Esophagus squamous epithelium (tissue), 5 donors: ENCODE data around the gene CRTC3. TPM values are rescaled to one million over a fixed set of nuclear protein-coding genes. Genes with fewer than 3 reads are reported as not detected.

Experiments
- DNase-seq: peaks from one replicate; lab custom pipeline; 2025; lab: John Stamatoyannopoulos, UW
- H3K27ac ChIP-seq, 4 donors: fragments of 200-600 bp; sonication (generic); one replicate each; pipeline ENCODE4 v1.5.1; 2016 to 2019; ENCODE audit warnings: mild to moderate bottlenecking in 1 of 4
- H3K27me3 ChIP-seq, 4 donors: fragments of 200-600 bp; sonication (generic); 1 replicate in 3 of 4; 2 replicates in 1 of 4; pipeline versions ENCODE4 v1.5.1 to v1.6.0; 2017 to 2021; ENCODE audit warnings: antibody characterized with exemption in 1 of 4
- H3K36me3 ChIP-seq, 3 donors: fragments of 200-600 bp; sonication (generic); one replicate each; pipeline ENCODE4 v1.5.1; 2016 to 2019
- H3K4me1 ChIP-seq, 3 donors: fragments of 200-600 bp; sonication (generic); one replicate each; pipeline ENCODE4 v1.5.1; 2017 to 2019
- H3K4me3 ChIP-seq, 4 donors: fragments of 200-600 bp; sonication (generic); 1 replicate in 3 of 4; 2 replicates in 1 of 4; pipeline ENCODE4 v1.5.1; 2016 to 2019; ENCODE audit warnings: mild to moderate bottlenecking in 2 of 4, moderate library complexity in 1 of 4
- H3K9me3 ChIP-seq, 3 donors: fragments of 200-600 bp; sonication (generic); one replicate each; pipeline ENCODE4 v1.5.1; 2016 to 2019
- POLR2A ChIP-seq, 4 donors: fragments of 450-650 bp; IDR thresholded peaks; one replicate each; pipeline ENCODE4 v1.6.1; 2017; ENCODE audit warnings: antibody characterized with exemption in 4 of 4, mild to moderate bottlenecking in 4 of 4, moderate library complexity in 3 of 4
- WGBS, 2 donors: methylation state at CpG; one replicate each; pipeline ENCODE4 v1.1.5; 2018; 5-methylcytosine and 5-hydroxymethylcytosine counted together
- intact Hi-C: fragments of 100-400 bp; cut with DNase I; formaldehyde crosslinking; loops from one replicate; pipeline ENCODE4 v1.15.0; 2022
- total RNA-seq, 4 donors: library from RNA; depleted of rRNA; stranded (reverse); fragments of >200 nt; gene quantifications; one replicate each; pipeline ENCODE4 v1.1.0, GENCODE V29; 2016
- TF ChIP-seq, protein P1 (sequence below), 6 experiments: fragments of 450-650 bp in 4 of 6; fragments of 200-600 bp in 2 of 6; sonication (generic) in 2 of 6; IDR thresholded peaks; one replicate each; pipeline ENCODE4 v1.5.1; 2016 to 2019; ENCODE audit warnings: antibody characterized with exemption in 6 of 6, mild to moderate bottlenecking in 4 of 6, moderate library complexity in 4 of 6
- donor health status: DM: yes; HTN: yes; CAD: no.

Gene CRTC3
- total RNA-seq, 4 donors from 2014 or later = 10.0 to 33.0 (median 13.3) TPM

GRCh38 chr15:90530250-90531051, 728 bp downstream of the CRTC3 start:
- no peak for DNase-seq
- TF ChIP-seq, protein P1, sequence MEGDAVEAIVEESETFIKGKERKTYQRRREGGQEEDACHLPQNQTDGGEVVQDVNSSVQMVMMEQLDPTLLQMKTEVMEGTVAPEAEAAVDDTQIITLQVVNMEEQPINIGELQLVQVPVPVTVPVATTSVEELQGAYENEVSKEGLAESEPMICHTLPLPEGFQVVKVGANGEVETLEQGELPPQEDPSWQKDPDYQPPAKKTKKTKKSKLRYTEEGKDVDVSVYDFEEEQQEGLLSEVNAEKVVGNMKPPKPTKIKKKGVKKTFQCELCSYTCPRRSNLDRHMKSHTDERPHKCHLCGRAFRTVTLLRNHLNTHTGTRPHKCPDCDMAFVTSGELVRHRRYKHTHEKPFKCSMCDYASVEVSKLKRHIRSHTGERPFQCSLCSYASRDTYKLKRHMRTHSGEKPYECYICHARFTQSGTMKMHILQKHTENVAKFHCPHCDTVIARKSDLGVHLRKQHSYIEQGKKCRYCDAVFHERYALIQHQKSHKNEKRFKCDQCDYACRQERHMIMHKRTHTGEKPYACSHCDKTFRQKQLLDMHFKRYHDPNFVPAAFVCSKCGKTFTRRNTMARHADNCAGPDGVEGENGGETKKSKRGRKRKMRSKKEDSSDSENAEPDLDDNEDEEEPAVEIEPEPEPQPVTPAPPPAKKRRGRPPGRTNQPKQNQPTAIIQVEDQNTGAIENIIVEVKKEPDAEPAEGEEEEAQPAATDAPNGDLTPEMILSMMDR (IDR thresholded peaks at IDR 0.05) = no peak
- no peak for TF ChIP-seq POLR2A (IDR thresholded peaks at IDR 0.05)
- intact Hi-C loops = no loop called here
- peak overlapping the region; percentile 58 to 97 (median 77) for H3K4me3 ChIP-seq
- H3K27ac ChIP-seq = peak overlapping the region; percentile 92 to 99 (median 96)
- no peaks in the 10 kb centered on the region for H3K27me3 ChIP-seq
- H3K4me1 ChIP-seq = peaks cover 20 to 54% (median 20%) of the 10 kb centered on the region in 3 donors
- no peaks in the 10 kb centered on the region for H3K9me3 ChIP-seq
- 0 to 1% methylated on average over 8 to 42 of the region's 76 CpGs for WGBS, 2 donors
- no peaks in the 10 kb centered on the region for H3K36me3 ChIP-seq

DNA sequence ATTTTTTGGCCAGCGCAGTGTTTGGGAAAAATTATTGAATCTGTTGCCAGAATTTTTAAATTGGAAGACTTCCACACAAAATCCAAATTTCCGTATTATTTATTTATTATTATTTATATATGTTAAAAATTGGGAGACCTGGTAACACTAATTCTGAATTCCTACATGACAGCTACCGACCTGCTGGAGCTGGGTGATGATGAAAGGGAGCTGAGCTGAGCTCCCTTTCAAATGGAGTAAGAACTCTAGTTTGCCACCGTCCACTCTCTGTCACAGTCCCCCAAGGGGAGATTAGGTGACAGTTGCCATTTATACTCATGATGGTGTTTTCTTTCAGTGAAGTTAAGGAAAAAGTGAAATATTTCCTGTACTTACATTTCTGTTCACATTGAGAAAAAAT, 1.4 kb downstream of the CRTC3 start:
- Histone ChIP-seq H3K4me1 (peaks cover 20 to 61% (median 22%) of the 10 kb centered on the region in 3 donors), H3K9me3 (no peaks in the 10 kb centered on the region), H3K27ac (peak overlapping the region in 3 of 4 donors; percentile 92 to 99 (median 96)), H3K36me3 (no peaks in the 10 kb centered on the region), H3K4me3 (peak overlapping the region; percentile 58 to 97 (median 77)), H3K27me3 (no peaks in the 10 kb centered on the region)
- TF ChIP-seq, protein P1 (IDR thresholded peaks at IDR 0.05) = no peak
- no peak for TF ChIP-seq POLR2A (IDR thresholded peaks at IDR 0.05)
- intact Hi-C loops = no loop called here
- 28 to 32% methylated on average over 4 of the region's 4 CpGs for WGBS, 2 donors
- no peak for DNase-seq

DNA sequence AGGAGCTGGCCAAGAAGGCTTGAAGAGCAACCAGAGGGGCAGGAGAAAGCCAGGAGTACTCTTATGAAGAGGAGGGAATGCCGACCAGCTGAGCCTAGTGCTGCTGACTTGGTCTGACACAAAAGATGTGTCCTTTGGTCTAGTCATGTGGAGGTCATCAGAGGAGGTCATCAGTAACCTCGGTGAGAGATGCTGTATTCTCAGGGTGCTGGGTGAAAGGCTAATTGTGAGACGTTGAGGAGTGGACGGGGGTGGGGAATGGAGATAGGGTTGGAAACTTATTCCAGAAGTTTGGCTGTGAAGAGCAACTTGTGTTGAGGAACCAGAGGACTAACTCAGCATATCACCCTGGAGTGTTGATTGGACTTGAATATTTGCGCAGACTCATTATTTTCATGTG, 5.5 kb downstream of the CRTC3 start:
- no peak for TF ChIP-seq POLR2A (IDR thresholded peaks at IDR 0.05)
- TF ChIP-seq, protein P1 (IDR thresholded peaks at IDR 0.05) = no peak
- intact Hi-C loops = no loop called here
- Histone ChIP-seq H3K4me3 (no peak overlapping the region), H3K4me1 (peaks cover 19 to 69% (median 20%) of the 10 kb centered on the region in 3 donors), H3K27me3 (no peaks in the 10 kb centered on the region), H3K36me3 (peaks cover 0 to 9% (median 0%) of the 10 kb centered on the region in 3 donors), H3K9me3 (no peaks in the 10 kb centered on the region), H3K27ac (peak overlapping the region in 2 of 4 donors; percentile 18 to 28)
- WGBS, 2 donors = 75 to 81% methylated on average over 5 of the region's 5 CpGs
- no peak for DNase-seq

DNA sequence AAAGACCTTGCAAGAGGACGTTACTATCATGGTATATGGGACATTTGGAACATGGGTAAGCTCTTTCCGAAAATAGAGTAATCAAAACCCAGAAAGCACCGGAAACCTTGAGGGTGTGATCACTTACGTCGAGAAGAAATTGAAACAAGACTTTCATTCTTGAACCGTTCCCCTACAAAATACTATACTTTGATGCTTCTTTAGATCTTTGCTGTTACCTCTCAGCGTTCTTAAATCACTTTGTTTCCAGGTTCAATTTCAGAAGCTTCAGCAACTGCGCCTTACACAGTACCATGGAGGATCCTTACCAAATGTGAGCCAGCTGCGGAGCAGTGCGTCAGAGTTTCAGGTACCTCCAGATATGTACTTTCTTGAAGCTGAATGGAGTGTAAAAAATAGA, 10.1 kb downstream of the CRTC3 start:
- WGBS, 2 donors = 87 to 90% methylated on average over 10 of the region's 10 CpGs
- H3K9me3 ChIP-seq = no peaks in the 10 kb centered on the region
- H3K27me3 ChIP-seq = no peaks in the 10 kb centered on the region
- no peak for DNase-seq
- no peak overlapping the region for H3K27ac ChIP-seq
- H3K4me3 ChIP-seq = no peak overlapping the region
- peaks cover 0 to 27% (median 4%) of the 10 kb centered on the region in 3 donors for H3K4me1 ChIP-seq
- no peak for TF ChIP-seq POLR2A (IDR thresholded peaks at IDR 0.05)
- TF ChIP-seq, protein P1 (IDR thresholded peaks at IDR 0.05) = no peak
- H3K36me3 ChIP-seq = peaks cover 0 to 30% (median 0%) of the 10 kb centered on the region in 3 donors
- intact Hi-C loops = no loop called here

GRCh38 chr15:90540768-90541167, 11.0 kb downstream of the CRTC3 start:
- Histone ChIP-seq H3K27me3 (no peaks in the 10 kb centered on the region), H3K4me1 (peaks cover 0 to 21% (median 4%) of the 10 kb centered on the region in 3 donors), H3K4me3 (no peak overlapping the region), H3K27ac (no peak overlapping the region), H3K9me3 (no peaks in the 10 kb centered on the region), H3K36me3 (peaks cover 0 to 30% (median 0%) of the 10 kb centered on the region in 3 donors)
- TF ChIP-seq, protein P1 (IDR thresholded peaks at IDR 0.05) = no peak
- TF ChIP-seq POLR2A (IDR thresholded peaks at IDR 0.05) = no peak
- no peak for DNase-seq
- WGBS, 2 donors = 74 to 75% methylated on average over 3 of the region's 3 CpGs
- intact Hi-C loops = no loop called here
